Breast epithelium (tissue), 3 donors: Measurements from ENCODE around the gene RPP38.

ENCODE experiments used
- CTCF ChIP-seq, 3 donors: fragments of 450-650 bp; IDR thresholded peaks; one replicate each; pipeline ENCODE4 v1.5.1; 2016 to 2017; ENCODE audit warnings: antibody characterized with exemption in 3 of 3, mild to moderate bottlenecking in 3 of 3, moderate library complexity in 3 of 3
- POLR2A ChIP-seq: fragments of 450-650 bp; IDR thresholded peaks from one replicate; pipeline ENCODE4 v1.6.1; 2016; ENCODE audit warnings: antibody characterized with exemption, mild to moderate bottlenecking, moderate library complexity
- POLR2AphosphoS5 ChIP-seq, 3 donors: sonication (generic); formaldehyde crosslinking; IDR thresholded peaks; one replicate each; pipeline ENCODE4 v1.6.1; 2017; ENCODE audit warnings: antibody characterized with exemption in 3 of 3

- TF ChIP-seq CTCF (IDR thresholded peaks at IDR 0.05) (no peak), POLR2AphosphoS5 (IDR thresholded peaks at IDR 0.05) (no peak), POLR2A (no peak)
Measured at GRCh38 chr10:15068802-15069201, 28.4 kb upstream of the RPP38 start.
